NT2/D1 (cell line): ENCODE measurements around the gene TMEM205.
"Not testable (repeated sequence)": the region's sequence is repeated elsewhere in the genome, so short reads cannot be mapped to it uniquely, and the experiment has no call there.

ENCODE experiments used
- DNase-seq: peaks from one replicate; pipeline ENCODE4 v3.0.0-alpha.2; 2011; ENCODE audit warnings: low read depth, low spot score
- H3K27me3 ChIP-seq: 2 replicates; pipeline ENCODE4 v1.6.0; 2011; ENCODE audit warnings: mild to moderate bottlenecking; ENCODE audit not compliant: insufficient read length, insufficient read depth
- H3K36me3 ChIP-seq: 2 replicates; pipeline ENCODE4 v1.6.1; 2011; ENCODE audit warnings: mild to moderate bottlenecking, low read length, mixed read lengths; ENCODE audit not compliant: insufficient read depth, insufficient read length
- H3K4me1 ChIP-seq: 2 replicates; pipeline ENCODE4 v1.5.1; 2011; ENCODE audit not compliant: insufficient read depth, insufficient read length
- H3K4me3 ChIP-seq: 2 replicates; pipeline ENCODE4 v1.5.1; 2011; ENCODE audit warnings: low read depth; ENCODE audit not compliant: insufficient read length
- H3K9ac ChIP-seq: 2 replicates; pipeline ENCODE4 v1.6.0; 2011; ENCODE audit warnings: low read depth; ENCODE audit not compliant: insufficient read length
- H3K9me3 ChIP-seq: 2 replicates; pipeline ENCODE4 v1.5.1; 2011; ENCODE audit warnings: mild to moderate bottlenecking, low read length; ENCODE audit not compliant: insufficient read depth
- SUZ12 ChIP-seq: IDR thresholded peaks from 2 replicates; pipeline ENCODE4 v1.6.1; 2011; ENCODE audit not compliant: insufficient read length, insufficient read depth; ENCODE audit errors: extremely low read depth
- YY1 ChIP-seq: IDR thresholded peaks from 2 replicates; pipeline ENCODE4 v1.6.1; 2011; ENCODE audit not compliant: insufficient read length, insufficient read depth
- ZNF274 ChIP-seq: IDR thresholded peaks from 2 replicates; pipeline ENCODE4 v1.6.1; 2011; ENCODE audit warnings: mild to moderate bottlenecking, low read depth, low read length

The TMEM205 gene

DNA sequence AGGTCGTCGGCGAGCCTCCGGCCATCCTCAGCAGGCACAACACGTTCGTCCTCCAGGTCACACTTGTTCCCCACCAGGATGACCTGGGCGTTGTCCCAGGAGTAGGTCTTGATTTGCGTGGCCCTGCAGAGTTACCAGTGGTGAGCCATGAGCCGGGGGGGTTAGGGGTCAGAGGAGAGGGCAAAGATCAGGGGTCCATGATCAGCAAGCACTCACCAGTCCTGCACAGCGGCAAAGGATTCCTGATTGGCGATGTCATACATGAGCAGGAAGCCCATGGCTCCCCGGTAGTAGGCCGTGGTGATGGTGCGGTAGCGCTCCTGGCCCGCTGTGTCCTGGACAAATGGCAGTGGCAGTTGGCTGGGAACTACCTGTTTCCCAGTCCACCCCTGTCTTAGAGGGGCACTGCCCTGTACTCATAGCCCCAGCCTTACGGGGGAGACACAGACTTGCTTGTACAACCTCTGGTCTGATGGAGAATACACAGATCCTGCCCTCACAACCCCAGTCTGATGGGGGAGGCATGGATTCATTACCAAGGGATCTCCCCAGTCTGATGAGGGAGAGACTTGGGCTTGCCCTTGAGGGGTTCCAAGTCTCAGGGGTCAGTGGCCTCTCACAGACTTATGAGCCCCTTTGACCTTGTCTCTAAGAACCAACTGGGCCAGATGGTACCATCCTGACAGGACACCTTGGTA, 10.5 kb downstream of the TMEM205 start:
- TF ChIP-seq ZNF274 (no peak), SUZ12 (no peak), YY1 (no peak)
- peaks cover 27% of the 10 kb centered on the region for H3K36me3 ChIP-seq
- no peaks in the 10 kb centered on the region; the same call in 1 of the 2 replicates for H3K9me3 ChIP-seq
- no peaks in the 10 kb centered on the region for H3K27me3 ChIP-seq
- H3K9ac ChIP-seq, result no peak overlapping the region
- no peak for DNase-seq
- H3K4me1 ChIP-seq, result peaks cover 3% of the 10 kb centered on the region
- H3K4me3 ChIP-seq, result no peak overlapping the region

DNA sequence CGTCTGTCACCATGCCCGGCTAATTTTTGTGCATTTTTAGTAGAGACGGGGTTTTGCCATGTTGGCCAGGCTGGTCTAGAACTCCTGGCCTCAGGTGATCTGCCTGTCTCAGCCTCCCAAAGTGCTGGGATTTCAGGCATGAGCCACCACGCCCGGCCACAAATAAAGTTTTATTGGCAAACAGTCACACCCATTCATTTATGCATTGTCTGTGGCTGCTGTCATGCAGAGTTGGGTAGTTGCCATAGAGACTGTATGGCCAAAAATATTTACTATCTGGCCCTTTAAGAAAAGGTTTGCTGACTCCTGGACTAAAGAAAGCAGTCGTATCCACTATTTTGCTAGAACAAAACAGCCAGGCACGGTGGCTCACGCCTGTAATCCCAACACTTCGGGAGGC, 12.2 kb downstream of the TMEM205 start:
- not testable (repeated sequence) for H3K9ac ChIP-seq, H3K9me3 ChIP-seq, H3K4me1 ChIP-seq, DNase-seq, H3K27me3 ChIP-seq, H3K4me3 ChIP-seq
- peaks cover 27% of the 10 kb centered on the region for H3K36me3 ChIP-seq

DNA sequence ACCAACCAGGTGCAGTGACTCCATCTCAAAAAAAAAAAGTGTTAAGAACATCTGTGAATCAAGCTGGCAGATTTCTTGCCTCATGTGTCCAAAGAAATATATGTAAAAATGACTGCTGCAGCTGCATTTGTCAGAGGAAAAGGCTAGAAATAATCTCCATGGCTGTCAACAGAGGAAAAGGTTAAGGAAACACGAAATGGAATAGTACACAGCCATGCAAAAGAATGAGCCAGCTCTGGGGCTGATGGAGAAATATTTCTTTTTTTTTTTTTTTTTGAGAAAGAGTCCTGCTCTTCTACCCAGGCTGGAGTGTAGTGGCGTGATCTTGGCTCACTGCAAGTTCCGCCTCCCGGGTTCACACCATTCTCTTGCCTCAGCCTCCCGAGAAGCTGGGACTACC, 13.2 kb downstream of the TMEM205 start:
- H3K4me3 ChIP-seq, result no peak overlapping the region
- no peak for DNase-seq
- no peaks in the 10 kb centered on the region for H3K4me1 ChIP-seq
- TF ChIP-seq SUZ12, result no peak
- TF ChIP-seq ZNF274, result no peak
- no peak for TF ChIP-seq YY1
- H3K27me3 ChIP-seq, result no peaks in the 10 kb centered on the region
- H3K9me3 ChIP-seq, result no peaks in the 10 kb centered on the region; the same call in 1 of the 2 replicates
- H3K9ac ChIP-seq, result no peak overlapping the region
- peaks cover 27% of the 10 kb centered on the region for H3K36me3 ChIP-seq

DNA sequence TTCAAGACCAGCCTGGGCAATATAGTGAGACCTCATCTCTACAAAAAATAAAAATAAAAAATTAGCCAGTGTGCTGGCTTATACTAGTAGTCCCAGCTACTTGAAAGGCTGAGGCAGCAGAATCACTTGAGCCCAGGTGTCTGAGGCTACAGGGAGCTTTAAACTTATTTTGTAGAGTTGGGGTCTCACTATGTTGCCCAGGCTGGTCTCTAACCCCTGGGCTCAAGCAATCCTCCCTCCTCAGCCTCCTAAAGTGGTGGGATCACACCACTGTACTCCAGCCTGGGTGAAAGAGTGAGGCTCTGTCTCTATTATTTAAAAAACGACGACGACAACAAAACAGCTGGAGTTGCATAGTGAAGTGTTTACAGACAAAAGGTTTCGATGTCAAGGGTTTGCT, 14.6 kb downstream of the TMEM205 start:
- no peak overlapping the region for H3K9ac ChIP-seq
- H3K4me3 ChIP-seq, result no peak overlapping the region
- no peak for TF ChIP-seq YY1
- TF ChIP-seq SUZ12, result no peak
- no peak for TF ChIP-seq ZNF274
- peaks cover 34% of the 10 kb centered on the region for H3K36me3 ChIP-seq
- no peaks in the 10 kb centered on the region; the same call in 1 of the 2 replicates for H3K9me3 ChIP-seq
- H3K27me3 ChIP-seq, result no peaks in the 10 kb centered on the region
- H3K4me1 ChIP-seq, result no peaks in the 10 kb centered on the region
- no peak for DNase-seq

DNA sequence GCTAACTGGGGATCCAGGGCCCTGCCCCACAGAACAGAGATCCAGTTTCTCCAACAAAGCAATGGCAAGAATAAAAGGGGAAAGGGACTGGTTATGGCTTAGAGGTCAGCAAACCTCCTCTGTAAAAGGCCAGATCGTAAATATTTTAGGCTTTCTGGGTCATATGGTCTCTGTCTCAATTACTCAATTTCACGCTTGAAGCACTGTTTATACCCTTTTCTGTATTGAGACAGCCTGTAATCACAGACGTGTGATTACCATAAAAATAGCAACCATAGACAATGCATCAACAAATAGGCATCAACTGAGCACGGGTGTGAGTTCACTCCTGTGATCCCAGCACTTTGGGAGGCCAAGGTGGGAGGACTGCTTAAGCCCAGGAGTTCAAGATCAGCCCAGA, 15.9 kb downstream of the TMEM205 start:
- no peak overlapping the region for H3K4me3 ChIP-seq
- no peaks in the 10 kb centered on the region for H3K4me1 ChIP-seq
- no peaks in the 10 kb centered on the region; the same call in 1 of the 2 replicates for H3K9me3 ChIP-seq
- H3K9ac ChIP-seq, result no peak overlapping the region
- TF ChIP-seq YY1 (no peak), ZNF274 (no peak), SUZ12 (no peak)
- peaks cover 26% of the 10 kb centered on the region for H3K36me3 ChIP-seq
- no peaks in the 10 kb centered on the region for H3K27me3 ChIP-seq
- DNase-seq, result no peak

DNA sequence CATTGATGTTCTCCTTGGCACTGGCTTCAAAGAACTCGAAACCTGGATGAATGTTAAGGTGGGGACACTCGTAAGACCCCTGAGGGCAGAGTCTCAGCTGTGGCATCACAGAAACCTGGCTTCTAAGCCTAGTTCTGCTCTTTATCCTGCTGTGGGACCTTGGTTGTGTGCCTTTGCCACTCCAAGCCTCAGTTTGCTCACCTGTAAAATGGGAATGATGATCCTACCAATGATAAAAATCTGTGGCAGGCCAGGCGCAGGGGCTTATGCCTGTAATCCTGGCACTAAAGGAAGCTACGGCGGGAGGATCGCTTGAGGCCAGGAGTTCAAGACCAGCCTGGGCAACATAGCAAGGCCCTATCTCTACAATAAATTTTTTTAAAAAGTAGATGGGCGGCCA, 20.5 kb downstream of the TMEM205 start:
- H3K4me3 ChIP-seq, result no peak overlapping the region
- H3K36me3 ChIP-seq, result peaks cover 12% of the 10 kb centered on the region
- no peak for TF ChIP-seq ZNF274
- no peak for TF ChIP-seq YY1
- no peak for TF ChIP-seq SUZ12
- no peak overlapping the region for H3K9ac ChIP-seq
- H3K27me3 ChIP-seq, result no peaks in the 10 kb centered on the region
- H3K9me3 ChIP-seq, result no peaks in the 10 kb centered on the region
- DNase-seq, result no peak
- peaks cover 11% of the 10 kb centered on the region for H3K4me1 ChIP-seq

DNA sequence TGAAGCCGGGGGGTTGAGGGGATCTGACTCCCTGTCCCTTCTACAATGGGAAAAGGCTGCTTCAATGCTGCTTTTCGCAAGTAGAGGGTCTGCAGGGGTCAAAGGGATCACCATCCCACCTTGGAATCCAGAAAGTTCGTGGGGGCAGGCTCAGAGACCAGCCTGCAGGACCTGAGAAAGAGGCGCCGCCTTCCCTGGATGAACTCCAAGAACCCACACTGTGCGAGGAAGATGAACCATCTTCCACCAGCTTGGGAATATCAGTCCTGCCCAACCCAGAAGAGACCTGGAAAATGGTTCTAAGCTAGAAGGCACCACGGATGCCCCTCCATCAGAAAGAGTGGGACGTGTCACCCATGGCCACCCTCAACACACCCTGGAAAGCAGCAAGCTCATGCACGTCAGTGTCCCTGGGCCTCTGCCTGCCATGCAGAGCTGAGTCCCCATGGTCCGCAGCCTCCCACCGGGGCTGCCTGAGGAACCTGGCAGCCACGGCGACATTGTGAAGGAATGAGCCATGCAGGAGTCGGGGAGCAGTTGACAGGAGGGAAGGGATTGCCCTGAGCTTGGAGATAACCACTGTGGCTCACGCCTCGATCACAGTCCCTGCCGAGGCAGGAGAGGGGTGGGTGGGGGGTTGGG, 21.2 kb downstream of the TMEM205 start:
- TF ChIP-seq YY1 (no peak), SUZ12 (no peak), ZNF274 (no peak)
- H3K36me3 ChIP-seq, result peaks cover 12% of the 10 kb centered on the region
- no peaks in the 10 kb centered on the region for H3K27me3 ChIP-seq
- H3K4me1 ChIP-seq, result peaks cover 11% of the 10 kb centered on the region
- H3K9ac ChIP-seq, result no peak overlapping the region
- no peak overlapping the region for H3K4me3 ChIP-seq
- no peaks in the 10 kb centered on the region for H3K9me3 ChIP-seq
- DNase-seq, result no peak
